Chondrocyte (in vitro differentiated cells): ENCODE measurements around the gene TRIM67. TPM values are rescaled to one million over a fixed set of nuclear protein-coding genes. Genes with fewer than 3 reads are reported as not detected.

Experiments
- DNase-seq: peaks from one replicate; pipeline ENCODE4 v3.0.0; 2021; ENCODE audit warnings: mixed read lengths, low spot score
- H3K27ac Mint-ChIP-seq: one replicate; pipeline ENCODE4 v1.8.0; 2021; ENCODE audit warnings: mild to moderate bottlenecking, moderate library complexity, mixed read lengths; ENCODE audit not compliant: unreplicated experiment
- H3K27me3 Mint-ChIP-seq: 2 replicates; pipeline ENCODE4 v1.8.0; 2021; ENCODE audit warnings: low read depth, mixed read lengths
- H3K36me3 Mint-ChIP-seq: 2 replicates; pipeline ENCODE4 v1.8.0; 2021; ENCODE audit warnings: low read depth, mixed read lengths
- H3K4me1 Mint-ChIP-seq: 2 replicates; pipeline ENCODE4 v1.8.0; 2021; ENCODE audit warnings: low read depth, mild to moderate bottlenecking, mixed read lengths
- H3K4me3 Mint-ChIP-seq: one replicate; pipeline ENCODE4 v1.8.0; 2021; ENCODE audit warnings: mild to moderate bottlenecking, moderate library complexity, mixed read lengths; ENCODE audit not compliant: unreplicated experiment
- H3K9me3 Mint-ChIP-seq: 2 replicates; pipeline ENCODE4 v1.8.0; 2021; ENCODE audit warnings: low read depth, mixed read lengths
- total RNA-seq: library from RNA; stranded (reverse); gene quantifications from 3 replicates; pipeline ENCODE4 v1.2.1, GENCODE V29; 2021
- TF ChIP-seq, protein P1 (sequence below): fragments of 200-600 bp; sonication (generic); IDR thresholded peaks from 2 replicates; pipeline ENCODE4 v1.5.0; 2021; ENCODE audit warnings: antibody characterized with exemption, mild to moderate bottlenecking, moderate library complexity

Gene TRIM67
- total RNA-seq, 1 donor from 2014 or later = 1.2 TPM

- Mint-ChIP-seq H3K27ac (no peak overlapping the region), H3K36me3 (no peaks in the 10 kb centered on the region), H3K27me3 (peaks cover 25% of the 10 kb centered on the region), H3K4me3 (no peak overlapping the region), H3K4me1 (peaks cover 6% of the 10 kb centered on the region), H3K9me3 (peaks cover 3% of the 10 kb centered on the region)
- TF ChIP-seq, protein P1, sequence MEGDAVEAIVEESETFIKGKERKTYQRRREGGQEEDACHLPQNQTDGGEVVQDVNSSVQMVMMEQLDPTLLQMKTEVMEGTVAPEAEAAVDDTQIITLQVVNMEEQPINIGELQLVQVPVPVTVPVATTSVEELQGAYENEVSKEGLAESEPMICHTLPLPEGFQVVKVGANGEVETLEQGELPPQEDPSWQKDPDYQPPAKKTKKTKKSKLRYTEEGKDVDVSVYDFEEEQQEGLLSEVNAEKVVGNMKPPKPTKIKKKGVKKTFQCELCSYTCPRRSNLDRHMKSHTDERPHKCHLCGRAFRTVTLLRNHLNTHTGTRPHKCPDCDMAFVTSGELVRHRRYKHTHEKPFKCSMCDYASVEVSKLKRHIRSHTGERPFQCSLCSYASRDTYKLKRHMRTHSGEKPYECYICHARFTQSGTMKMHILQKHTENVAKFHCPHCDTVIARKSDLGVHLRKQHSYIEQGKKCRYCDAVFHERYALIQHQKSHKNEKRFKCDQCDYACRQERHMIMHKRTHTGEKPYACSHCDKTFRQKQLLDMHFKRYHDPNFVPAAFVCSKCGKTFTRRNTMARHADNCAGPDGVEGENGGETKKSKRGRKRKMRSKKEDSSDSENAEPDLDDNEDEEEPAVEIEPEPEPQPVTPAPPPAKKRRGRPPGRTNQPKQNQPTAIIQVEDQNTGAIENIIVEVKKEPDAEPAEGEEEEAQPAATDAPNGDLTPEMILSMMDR = no peak
- DNase-seq = no peak
These were observed 18.2 kb downstream of the TRIM67 start for GRCh38 chr1:231180034-231180433.

DNA sequence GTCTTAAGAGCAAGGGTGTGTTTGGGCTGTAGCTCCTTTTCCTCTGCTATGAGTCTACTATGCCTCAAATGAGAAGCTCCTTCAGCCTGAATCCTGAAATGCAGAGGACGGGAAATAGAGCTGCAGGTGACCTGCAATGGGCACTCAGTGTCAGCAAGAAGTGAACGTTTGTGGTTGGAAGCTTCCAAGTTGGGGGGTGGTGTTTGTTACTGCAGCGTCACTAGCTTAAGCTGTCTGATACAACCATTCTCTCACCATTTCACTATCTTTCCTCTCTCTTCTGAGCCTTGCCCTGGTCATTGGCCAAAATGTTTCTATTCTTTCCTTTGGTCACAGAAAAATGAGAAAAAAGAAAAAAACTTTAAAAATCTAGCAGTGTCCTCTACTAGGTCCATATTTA lies 19.4 kb downstream of the TRIM67 start:
- TF ChIP-seq, protein P1 = no peak
- H3K27me3 Mint-ChIP-seq = peaks cover 25% of the 10 kb centered on the region
- H3K9me3 Mint-ChIP-seq = peaks cover 3% of the 10 kb centered on the region
- peaks cover 2% of the 10 kb centered on the region for H3K36me3 Mint-ChIP-seq
- no peaks in the 10 kb centered on the region for H3K4me1 Mint-ChIP-seq
- no peak overlapping the region for H3K27ac Mint-ChIP-seq
- no peak overlapping the region for H3K4me3 Mint-ChIP-seq
- no peak for DNase-seq

- Mint-ChIP-seq H3K36me3 (peaks cover 3% of the 10 kb centered on the region), H3K27ac (no peak overlapping the region), H3K4me1 (no peaks in the 10 kb centered on the region), H3K9me3 (peaks cover 3% of the 10 kb centered on the region), H3K4me3 (no peak overlapping the region), H3K27me3 (peaks cover 18% of the 10 kb centered on the region)
- DNase-seq = no peak
- TF ChIP-seq, protein P1 = no peak
These were observed 20.5 kb downstream of the TRIM67 start for GRCh38 chr1:231182317-231182716.

- no peak overlapping the region for H3K27ac Mint-ChIP-seq
- TF ChIP-seq, protein P1 = no peak
- H3K4me3 Mint-ChIP-seq = no peak overlapping the region
- peaks cover 29% of the 10 kb centered on the region for H3K27me3 Mint-ChIP-seq
- no peak for DNase-seq
- H3K36me3 Mint-ChIP-seq = peaks cover 3% of the 10 kb centered on the region
- no peaks in the 10 kb centered on the region for H3K9me3 Mint-ChIP-seq
- H3K4me1 Mint-ChIP-seq = no peaks in the 10 kb centered on the region
These were observed 22.1 kb downstream of the TRIM67 start for GRCh38 chr1:231183639-231184590.

GRCh38 chr1:231184891-231185290 lies 23.0 kb downstream of the TRIM67 start:
- Mint-ChIP-seq H3K4me3 (no peak overlapping the region), H3K9me3 (peaks cover 9% of the 10 kb centered on the region), H3K4me1 (no peaks in the 10 kb centered on the region), H3K27ac (no peak overlapping the region), H3K27me3 (peaks cover 35% of the 10 kb centered on the region), H3K36me3 (peaks cover 6% of the 10 kb centered on the region)
- no peak for DNase-seq
- TF ChIP-seq, protein P1 = no peak
